Posterior cingulate gyrus (tissue), 11 donors: ENCODE data around the gene RRP7A.
A peak's percentile ranks its signal among the peaks of the same experiment; 100 is the strongest.
"Not testable (repeated sequence)": the region's sequence is repeated elsewhere in the genome, so short reads cannot be mapped to it uniquely, and the experiment has no call there.

Experiments
- DNase-seq, 10 donors: peaks; one replicate each; pipeline versions ENCODE4 v3.0.0 to v3.0.0-alpha.2; 2020 to 2021; ENCODE audit warnings: mixed read lengths in 3 of 10
- intact Hi-C: fragments of 100-400 bp; cut with DNase I; formaldehyde crosslinking; loops from one replicate; pipeline ENCODE4 v1.15.1; 2023

RRP7A gene

GRCh38 chr22:42508327-42508974 lies 11.1 kb downstream of the RRP7A start:
- peak in 2 of 10 donors; percentile 54 to 75 for DNase-seq
- intact Hi-C loops = not testable (repeated sequence)

DNA sequence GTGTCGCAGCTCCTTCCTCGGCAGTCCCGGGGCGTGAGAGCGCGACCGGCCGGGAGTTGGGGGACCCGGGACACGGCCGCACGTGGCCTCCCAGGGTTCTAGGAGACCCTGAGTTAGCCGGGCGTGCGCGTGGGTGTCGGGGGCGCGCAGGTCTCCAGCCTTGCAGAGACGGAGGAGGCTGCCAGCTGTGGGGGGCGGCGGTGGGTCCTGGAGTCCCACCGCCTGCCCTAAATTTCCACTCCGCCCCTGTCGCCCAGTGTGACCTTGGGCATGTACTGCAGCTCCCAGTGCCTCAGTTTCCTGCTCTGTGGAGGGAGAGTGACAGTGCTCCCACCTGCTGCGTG lies 18.8 kb downstream of the RRP7A start:
- peak in 1 of 10 donors; percentile 83 for DNase-seq
- intact Hi-C loops = no loop called here

GRCh38 chr22:42500161-42500835 lies 19.3 kb downstream of the RRP7A start:
- intact Hi-C loops = no loop called here
- peak; percentile 75 to 98 (median 86) for DNase-seq

DNA sequence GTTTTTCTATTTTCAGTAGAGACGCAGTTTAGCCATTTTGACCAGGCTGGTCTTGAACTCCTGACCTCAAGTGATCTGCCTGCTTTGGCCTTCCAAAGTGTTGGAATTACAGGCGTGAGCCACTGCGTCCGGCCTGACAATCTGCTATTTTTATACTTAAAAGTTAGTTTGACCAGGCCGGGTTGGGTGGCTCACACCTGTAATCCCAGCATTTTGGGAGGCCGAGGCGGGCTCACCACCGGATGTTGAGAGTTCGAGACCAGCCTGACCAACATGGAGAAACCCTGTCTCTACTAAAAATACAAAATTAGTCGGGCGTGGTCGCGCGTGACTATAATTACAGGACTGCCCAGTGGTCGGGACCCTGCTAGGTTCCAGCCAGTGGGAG lies 19.8 kb downstream of the RRP7A start:
- intact Hi-C loops, DNase-seq: not testable (repeated sequence)

- DNase-seq, intact Hi-C loops: not testable (repeated sequence)
Observed at GRCh38 chr22:42495533-42496141, 24.0 kb downstream of the RRP7A start.

DNA sequence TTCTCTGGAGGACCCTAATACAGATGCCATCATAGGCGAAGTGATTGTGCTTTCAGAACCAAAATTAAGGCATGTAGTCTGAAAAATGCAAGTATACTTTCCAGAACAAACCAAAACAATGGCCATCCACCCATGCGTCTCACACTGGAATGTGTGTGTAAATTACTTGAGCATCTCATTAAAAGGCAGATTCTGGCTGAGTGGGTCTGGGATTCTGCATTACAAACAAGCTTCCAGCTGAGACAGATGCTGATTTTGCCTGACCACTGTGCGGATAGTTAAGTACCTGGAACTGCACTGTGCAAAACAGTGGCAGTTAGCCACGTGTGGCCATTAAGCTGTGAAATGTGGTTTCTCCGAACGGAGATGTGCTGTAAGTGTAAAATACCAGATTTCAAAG lies 26.2 kb downstream of the RRP7A start:
- intact Hi-C loops = no loop called here
- DNase-seq = peak in 1 of 10 donors; percentile 7

GRCh38 chr22:42492323-42492690 lies 27.3 kb downstream of the RRP7A start:
- intact Hi-C loops = no loop called here
- DNase-seq = peak in 1 of 10 donors; percentile 69

DNA sequence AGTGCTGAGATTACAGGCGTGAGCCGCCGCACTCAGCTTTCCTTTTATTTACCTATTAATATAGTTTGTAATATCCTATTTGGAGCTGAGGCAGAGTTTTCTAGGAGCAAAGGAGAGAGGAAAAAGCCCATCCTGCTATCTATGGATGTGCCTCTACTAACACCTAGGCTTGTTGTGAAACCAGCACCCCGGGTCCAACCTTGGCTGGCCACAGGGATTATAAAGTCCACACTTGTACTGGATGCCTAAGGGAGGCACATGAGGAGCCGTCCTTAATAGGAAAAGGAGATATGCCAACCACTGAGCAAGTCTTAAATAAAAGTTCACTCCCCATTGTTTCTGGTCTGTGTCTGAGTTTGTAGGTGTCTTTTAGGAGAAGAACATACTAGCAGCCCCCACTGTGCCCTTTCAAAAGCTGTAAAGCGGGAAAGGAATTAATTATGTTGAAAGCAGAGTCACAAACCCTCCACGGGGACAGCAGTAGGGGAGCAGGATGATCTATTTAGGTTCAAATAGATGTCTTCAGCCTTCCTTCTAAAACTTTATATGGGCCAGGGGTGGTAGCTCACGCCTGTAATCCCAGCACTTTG lies 29.3 kb downstream of the RRP7A start:
- DNase-seq = no peak
- intact Hi-C loops = no loop called here

DNA sequence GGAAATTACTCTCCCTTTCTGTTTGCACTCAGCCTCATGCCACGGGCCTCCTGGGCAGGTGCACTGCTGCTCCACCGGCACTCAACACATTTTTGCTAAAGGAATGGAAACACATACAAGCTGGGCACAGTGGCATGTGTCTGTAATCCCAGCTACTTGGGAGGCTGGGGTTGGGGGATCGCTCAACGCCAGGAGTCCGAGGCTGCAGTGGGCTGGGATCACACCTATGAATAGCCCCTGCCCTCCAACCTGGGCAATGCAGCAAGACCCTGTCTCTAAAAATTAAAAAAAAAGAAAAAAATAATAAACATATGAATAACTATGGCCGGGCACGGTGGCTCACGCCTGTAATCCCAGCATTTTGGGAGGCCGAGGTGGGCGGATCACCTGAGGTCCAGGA lies 30.6 kb downstream of the RRP7A start:
- intact Hi-C loops = no loop called here
- DNase-seq = peak in 1 of 10 donors; percentile 68

GRCh38 chr22:42484506-42484905 lies 35.1 kb downstream of the RRP7A start:
- intact Hi-C loops = no loop called here
- peak in 1 of 10 donors; percentile 22 for DNase-seq

GRCh38 chr22:42483610-42484223 lies 35.9 kb downstream of the RRP7A start:
- intact Hi-C loops, DNase-seq: not testable (repeated sequence)

DNA sequence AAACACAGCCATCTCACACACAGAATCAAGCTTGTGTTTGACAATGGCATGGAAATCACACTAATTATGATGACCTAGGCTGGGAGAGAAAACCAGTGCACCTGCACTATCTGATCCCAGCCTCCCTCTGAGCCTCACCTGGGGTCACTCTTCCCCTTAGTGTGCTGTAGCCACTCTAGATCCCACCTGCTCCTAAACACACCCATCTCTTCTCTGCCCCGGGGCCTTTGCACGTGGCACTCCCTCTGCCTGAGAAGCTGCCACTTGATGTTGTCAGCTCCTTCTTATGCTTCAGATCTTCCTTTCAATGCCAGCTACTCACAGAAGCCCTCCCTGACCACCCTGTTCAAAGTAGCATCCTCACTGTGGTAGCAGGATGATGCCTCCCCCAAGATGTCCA lies 44.5 kb downstream of the RRP7A start:
- peak in 1 of 10 donors; percentile 61 for DNase-seq
- intact Hi-C loops = no loop called here

DNA sequence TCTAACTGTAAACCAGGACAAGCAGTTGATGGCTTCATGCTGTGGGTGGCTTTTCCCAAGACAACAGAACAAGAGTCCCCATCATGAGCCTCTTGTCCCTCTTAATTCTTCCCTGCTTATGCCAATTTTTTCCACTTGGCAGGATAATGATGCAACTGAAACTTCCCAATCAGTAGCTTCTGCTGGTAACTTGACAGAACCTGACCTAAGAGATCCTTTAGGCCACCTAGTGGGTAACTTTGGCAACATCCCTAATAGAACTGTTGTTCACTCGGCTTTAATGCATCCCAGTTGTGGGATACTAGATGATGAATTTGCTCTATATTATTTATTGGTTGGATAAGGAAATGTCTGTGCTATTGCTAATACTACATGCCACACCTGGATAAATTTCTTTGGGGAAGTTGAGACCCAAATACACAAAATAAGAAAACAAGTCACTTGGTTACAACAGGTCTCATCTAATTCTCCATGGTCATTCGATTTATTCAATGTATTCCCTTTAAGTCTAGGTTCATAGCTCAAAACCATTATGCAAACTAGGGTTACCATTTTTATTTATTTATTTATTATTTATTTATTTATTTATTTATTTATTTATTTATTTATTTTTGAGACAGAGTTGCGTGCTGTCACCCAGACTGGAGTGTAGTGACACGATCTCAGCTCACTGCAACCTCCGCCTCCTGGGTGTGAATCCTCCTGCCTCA lies 46.0 kb downstream of the RRP7A start:
- intact Hi-C loops = no loop called here
- DNase-seq = peak in 1 of 10 donors; percentile 8

GRCh38 chr22:42472671-42473070 lies 46.9 kb downstream of the RRP7A start:
- DNase-seq = peak in 1 of 10 donors; percentile 75
- intact Hi-C loops = no loop called here

DNA sequence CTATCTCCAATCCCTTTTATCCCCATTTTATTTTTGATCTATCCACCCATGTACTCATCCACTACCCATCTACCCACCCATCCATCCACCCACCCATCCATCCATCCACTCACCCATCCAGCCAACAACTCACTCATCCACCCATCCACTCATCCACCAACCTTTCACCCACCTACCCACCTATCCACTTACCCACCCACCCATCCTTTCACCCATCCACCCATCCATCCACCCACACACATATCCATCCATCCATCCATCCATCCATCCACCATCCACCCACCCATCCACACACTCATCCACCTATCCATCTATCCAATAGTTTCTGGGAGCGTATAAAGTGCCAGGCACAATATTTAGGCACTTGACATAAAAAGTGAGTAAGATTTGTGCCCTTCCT lies 48.2 kb downstream of the RRP7A start:
- no peak for DNase-seq
- intact Hi-C loops = no loop called here

DNA sequence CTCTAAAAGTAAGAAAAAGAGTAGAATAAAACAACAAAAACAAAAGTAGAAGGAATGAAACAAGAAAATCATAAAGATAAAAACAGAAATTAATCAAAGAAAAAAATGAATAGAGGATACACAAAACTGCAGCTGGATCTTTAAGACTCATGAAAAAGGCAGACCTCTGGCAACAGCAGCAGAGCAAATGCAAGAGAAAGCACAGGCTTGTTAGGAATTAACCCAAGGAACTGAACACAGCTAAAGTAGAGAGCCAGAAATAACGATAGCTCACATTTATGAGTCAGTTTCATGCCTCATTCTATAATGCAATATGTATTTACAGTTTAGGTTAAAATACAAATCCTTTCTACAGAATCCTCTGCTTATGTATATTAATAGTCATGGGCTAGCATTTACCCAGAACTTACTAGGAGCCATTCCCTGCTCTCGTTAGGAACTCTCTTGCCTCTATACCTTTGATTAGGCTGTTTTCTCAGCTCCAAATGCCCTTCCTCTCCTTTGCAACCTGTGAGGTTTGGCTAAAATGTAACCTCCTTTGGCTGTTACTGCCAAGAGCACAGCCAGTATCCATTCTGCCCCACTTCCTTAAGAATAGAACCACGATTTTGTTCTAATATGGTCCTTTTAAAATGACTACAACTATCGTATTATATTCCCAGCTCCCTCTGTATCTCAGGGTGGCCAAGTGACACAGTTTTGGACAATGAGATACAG lies 49.1 kb downstream of the RRP7A start:
- intact Hi-C loops = no loop called here
- no peak for DNase-seq

- intact Hi-C loops = no loop called here
- DNase-seq = no peak
Observed at GRCh38 chr22:42468841-42469240, 50.8 kb downstream of the RRP7A start.

DNA sequence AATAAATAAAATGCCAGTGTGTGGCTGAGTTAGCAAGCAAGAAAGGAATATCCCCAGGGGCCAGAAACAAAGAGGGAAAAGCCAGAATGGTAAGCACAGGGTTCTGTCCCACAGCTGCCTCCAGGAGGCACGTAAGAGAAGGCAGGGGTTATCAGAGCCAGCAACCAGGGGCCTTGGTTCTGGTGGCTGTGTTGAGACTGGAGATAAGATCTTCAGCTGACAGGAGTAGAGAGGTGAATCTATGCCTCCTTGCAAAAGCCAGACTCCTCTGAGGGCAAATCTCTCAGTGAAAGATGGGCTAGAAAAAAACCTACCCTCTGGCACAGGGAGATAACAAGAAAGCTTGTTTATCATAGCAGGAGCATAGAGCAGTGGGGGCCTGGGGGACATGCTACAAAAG lies 57.6 kb downstream of the RRP7A start:
- DNase-seq = peak in 1 of 10 donors; percentile 15
- intact Hi-C loops = no loop called here

- no peak for DNase-seq
- intact Hi-C loops = no loop called here
Observed at GRCh38 chr22:42461511-42461910, 58.1 kb downstream of the RRP7A start.
